GM21717 (cell line): ENCODE data around the gene ZNF629.
A peak's percentile ranks its signal among the peaks of the same experiment; 100 is the strongest.
"Not testable (repeated sequence)": the region's sequence is repeated elsewhere in the genome, so short reads cannot be mapped to it uniquely, and the experiment has no call there.

Source experiments
- ATAC-seq: cut with Tn5 transposase; IDR thresholded peaks from one replicate; pipeline ENCODE4 v1.9.1; 2021; ENCODE audit warnings: mild to moderate bottlenecking, moderate library complexity; ENCODE audit not compliant: unreplicated experiment

ZNF629 gene

DNA sequence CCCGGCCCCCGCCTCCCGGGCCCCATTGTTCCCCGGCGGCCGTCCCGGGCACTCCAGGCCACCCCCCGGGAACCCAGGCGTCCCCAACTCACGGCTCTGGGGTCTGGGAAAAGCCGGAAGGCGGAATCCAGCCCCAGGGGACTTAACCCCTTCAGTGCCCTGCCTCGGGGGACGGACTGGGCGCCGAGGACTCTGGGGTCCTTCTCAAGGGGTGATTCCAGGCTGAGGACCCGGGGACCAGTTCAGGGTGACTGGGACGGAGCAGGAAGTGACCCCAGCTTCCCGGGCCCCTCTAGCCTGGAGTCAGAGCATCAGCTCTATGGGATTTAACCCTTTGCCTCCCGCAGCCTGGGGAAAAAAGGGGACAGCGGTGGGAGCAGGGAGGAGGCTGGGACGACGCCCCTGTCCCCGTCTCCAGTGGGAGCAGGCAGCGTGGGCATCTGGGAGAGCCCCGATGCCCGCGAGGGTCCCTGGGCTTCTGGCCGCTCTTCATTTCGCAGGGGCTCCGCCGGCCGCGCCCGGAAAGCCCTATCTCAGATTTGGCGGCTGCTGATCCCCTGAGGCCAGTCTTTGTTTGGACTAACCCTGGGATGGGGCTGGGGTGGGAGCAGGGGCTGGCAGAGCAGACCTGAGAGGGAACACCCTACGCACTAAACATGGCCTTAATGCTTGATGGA, at the start of gene ZNF629:
TSS of gene ZNF629 (minus strand) at position 270 of the 677 bp plus-strand sequence. CDS start 2,723 bp downstream, outside the sequence.
- no peak for ATAC-seq

DNA sequence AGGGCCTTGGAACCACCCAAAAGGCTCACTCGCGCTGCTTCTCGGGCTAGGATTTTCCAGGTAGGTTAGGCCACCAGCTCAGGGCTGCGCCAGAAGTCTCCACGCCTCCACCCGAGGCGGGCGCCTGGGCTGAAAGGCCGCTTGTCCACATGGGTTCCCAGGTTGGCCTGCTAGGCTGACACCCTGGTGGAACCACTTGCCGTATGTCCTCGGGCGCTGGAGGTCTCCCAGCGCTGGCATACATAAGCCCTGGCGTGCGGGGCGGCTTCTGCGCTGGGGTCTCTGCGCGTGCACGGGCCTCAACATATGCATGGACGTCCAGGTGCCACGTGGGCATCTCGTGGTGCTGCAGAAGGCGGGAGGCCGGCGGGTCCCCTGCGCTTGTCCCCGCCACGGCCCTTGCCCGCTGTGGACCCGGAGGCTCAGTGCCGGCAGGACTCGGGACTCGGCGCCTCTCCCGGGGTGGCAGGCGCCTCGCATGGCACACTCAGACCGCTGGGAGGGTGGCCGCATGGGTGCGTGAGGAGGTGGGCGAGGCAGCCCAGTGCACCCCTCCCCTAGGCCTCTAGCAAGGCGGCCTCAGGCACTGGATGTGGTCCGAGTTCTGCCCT, 47.2 kb upstream of the ZNF629 start:
- ATAC-seq = no peak

DNA sequence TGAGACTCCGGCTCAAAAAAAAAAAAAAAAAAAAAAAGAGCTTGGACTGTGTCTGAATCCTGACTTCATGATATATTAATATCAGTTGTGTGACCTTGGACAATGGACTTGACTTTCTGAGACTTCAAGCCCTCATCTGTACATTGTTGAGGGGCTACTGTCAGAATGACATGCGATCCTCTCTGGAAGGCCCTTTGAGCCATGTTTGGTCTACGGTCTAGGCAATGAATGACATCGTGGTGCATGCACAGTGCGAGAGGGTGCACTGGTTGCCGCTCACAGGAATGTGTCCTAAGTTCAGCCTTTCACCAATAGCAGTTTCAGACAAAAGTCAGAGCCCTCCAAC, 43.0 kb upstream of the ZNF629 start:
- ATAC-seq = no peak

DNA sequence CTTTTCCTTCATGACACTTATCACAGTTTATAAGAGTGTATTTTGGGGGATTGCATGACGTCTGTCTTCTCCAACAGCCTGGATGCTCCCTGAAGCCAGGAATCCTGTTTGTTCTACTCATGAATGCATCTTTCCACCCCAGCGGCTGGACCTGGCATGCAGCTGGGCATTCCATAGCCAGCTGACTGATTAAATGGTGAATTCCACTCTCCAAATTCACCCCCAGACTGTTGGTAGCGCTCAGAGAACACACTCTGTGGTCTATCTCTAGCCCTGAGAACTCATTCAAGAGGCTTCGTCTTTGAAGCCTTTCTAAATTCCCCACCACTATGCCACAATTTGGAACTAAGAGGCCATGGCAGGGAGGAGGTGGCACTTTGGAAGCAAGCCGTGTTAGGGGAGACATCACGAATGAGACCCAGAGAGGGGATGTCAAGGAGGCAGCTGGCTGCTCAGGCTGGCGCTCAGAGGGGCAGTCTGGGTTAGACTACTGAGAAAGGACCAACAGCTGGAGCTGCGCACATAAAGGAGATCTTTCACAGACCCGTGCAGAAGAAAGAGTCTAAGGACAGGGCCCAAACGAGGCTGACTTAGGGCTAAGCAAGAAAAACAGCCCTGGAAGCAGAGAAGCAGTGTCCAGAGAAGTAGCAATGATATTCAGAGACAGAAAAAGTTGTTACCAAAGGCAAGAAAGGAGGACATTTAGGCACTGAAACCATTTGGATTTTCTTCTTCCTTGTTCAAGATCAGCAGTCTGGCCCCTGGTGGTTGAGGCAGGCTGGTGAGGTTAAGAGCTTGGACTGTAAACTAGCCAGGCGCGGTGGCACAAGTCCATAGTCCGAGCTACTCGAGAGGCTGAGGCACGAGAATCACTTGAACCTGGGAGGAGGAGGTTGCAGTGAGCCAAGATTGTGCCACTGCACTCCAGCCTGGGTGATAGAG, 42.4 kb upstream of the ZNF629 start:
- ATAC-seq = no peak

DNA sequence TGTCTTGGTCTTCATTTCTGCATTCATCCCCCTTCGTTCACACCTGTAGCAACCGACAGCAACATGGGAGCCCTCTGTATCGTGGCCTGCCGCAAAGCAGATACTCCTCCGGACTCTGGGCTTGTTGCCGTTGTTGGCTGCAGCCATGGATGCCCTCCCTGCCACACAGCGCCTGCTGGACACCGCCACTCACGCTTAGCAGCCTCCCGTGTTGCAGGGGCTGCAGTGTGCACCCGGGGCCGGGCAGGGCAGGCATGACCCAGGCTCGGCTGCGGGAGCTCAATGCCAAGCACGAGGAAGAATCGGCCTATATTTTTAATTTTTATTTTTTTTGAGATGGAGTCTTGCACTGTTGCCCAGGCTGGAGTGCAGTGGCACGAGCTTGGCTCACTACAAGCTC, 34.9 kb upstream of the ZNF629 start:
- ATAC-seq = no peak

DNA sequence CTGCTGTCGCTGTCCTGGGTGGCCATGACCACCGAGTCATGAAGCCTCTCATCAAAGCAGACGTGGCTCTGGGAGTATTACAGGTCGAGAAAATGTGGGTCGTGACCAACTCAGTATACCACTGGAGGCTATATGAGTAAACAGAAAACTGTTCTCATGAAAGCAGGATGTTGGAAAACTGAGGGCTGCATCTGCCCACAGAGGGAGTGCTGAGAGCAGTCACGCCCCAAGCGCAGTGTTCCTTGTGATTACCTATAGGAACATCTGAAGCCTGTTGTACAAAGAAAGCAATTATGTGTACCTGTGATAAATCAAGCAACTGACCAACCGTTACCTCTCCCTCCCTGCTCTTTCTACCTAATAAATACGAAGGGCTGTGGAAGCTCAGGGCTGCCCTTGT, 34.4 kb upstream of the ZNF629 start:
- ATAC-seq = not testable (repeated sequence)

DNA sequence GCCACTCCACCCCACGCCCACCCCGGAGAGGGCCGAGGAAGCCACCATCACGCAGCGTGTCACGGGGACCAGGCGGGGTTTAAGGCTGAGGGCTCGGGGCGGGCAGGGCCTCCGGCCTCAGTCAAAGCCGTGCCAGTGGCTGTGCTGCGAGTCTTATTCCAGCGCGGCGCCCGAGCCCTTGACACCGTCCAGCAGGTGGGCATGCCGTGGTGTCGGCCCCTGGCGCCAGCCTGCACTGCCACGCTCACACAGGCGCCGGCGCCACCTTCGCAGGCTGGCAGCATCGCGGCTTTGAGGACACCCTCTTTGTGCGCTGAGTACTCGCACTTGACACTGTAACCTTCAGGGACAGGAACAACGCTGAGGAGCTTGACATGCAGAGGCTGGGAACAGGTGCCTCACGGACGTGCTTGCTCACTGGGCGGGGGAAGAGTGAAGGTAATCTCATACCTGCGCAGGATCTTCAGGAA, 34.0 kb upstream of the ZNF629 start:
- ATAC-seq = no peak

DNA sequence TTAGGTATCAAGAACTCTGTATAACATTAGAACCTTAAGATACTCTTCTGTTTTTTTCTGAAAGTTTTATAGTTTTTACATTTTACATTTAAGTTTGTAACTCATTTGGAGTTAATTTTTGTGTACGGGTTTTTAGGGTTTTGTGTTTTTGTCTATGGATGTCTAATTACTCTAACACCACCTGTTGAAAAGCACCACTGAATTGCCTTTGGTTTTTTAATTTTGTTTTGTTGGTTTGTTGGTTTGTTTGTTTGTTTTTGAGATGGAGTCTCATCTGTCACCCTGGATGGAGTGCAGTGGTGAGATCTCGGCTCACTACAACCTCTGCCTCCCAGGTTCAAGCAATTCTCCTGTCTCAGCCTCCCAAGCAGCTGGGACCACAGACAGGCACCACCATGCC, 29.8 kb upstream of the ZNF629 start:
- no peak for ATAC-seq

DNA sequence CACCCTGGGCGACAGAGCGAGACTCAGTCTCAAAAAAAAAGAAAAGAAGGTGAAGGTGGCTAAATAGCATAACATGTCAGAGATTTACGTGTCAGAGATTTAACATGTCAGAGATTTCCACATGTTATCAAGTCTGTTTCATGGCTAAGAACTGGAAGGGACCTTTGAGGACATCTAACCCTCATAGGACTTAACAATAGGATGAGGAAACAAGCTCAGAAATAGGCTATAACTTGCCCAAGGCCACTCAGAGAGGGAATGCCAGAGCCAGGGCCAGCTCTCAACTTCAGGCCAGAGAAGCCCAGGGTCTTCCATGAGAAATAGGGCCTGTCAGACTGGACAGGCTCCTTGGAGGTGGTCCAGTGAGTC, 26.8 kb upstream of the ZNF629 start:
- ATAC-seq = peak; percentile 15

DNA sequence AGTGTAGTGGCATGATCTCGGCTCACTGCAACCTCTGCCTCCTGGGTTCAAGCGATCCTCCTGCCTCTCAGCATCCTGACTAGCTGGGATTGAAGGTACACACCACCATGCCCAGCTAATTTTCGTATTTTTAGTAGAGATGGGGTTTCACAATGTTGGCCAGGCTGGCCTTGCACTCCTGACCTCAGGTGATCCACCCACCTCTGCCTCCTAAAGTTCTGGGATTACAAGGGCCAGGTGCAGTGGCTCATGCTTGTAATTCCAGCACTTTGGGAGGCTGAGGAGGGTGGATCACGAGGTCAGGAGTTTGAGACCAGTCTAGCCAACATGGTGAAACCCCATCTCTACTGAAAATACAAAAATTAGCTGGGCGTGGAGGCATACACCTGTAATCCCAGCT, 22.7 kb upstream of the ZNF629 start:
- ATAC-seq = not testable (repeated sequence)

DNA sequence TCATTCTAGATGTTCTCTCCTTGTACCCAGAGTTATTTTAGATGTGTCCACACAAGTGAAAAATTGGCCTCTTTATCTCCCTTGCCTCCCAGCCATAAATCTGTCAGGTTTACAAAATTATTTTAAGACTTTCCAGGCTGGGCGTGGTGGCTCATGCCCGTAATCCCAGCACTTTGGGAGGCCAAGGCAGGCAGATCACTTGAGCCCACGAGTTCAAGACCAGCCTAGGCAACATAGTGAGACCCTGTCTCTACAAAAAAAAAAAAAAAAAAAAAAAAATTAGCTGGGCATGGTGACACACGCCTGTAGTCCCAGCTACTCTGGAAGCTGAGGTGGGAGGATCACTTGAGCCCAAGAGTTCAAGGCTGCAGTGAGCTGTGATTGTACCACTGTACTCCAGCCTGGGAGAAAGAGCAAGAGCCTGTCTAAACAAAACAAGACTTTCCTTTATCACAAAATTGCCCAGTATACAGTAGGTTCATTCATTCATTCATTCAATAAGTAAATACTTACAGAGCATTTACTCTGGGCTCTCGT, 22.0 kb upstream of the ZNF629 start:
- ATAC-seq = not testable (repeated sequence)

DNA sequence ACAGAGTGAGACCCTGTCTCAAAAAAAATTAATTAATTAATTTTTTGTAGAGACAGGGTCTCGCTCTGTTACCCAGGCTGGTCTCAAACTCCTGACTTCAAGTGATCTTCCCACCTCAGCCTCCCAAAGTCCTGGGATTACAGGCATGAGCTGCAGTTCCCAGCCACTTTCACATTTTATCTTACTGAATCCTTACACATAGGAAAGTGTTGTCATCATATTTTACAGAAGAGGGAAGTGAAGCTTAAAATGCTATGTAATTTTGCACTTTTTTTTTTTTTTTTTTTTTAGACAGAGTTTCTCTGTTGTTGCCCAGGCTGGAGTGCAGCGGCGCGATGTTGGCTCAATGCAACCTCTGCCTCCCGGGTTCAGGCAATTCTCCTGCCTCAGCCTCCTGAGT, 21.1 kb upstream of the ZNF629 start:
- no peak for ATAC-seq

DNA sequence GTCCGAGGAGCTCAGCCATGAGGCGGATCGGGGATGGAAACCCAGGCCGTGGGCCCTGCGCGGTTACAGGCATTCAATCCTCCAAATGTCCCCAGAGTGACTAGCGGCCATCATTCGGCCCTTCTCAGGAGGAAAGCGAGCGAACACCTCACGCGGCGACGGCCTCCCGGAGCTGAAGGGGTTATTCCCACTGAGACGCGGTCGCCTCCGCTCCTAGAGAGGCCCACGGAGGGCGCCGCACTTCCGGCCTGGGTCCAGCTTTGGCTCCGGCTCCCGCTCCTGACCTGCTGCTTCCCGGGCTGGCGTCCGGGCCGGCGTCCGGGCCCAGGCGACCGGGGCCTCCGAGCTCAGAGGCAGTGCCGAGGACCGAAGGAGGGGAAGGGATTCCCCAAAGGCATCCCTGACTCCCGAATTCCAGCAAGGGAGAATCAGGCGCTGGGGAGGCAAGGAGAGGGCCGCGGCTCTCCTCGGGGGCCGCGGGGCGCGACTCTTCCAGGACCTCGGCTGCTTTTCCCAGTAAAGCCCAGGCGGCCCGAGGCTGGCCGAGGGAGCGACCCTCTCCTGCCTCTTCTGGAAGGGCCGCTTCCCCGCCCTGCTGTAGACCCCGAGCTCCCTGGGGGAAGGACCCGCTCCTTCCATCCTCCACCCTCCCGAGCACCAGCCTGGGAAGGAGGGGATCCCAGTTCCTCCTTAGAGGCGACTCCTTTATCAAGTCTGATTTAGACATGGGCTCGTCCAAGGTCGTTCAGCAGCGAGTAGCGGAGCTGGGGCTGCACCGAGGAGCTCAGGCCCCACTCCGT, 18.6 kb upstream of the ZNF629 start:
- no peak for ATAC-seq

DNA sequence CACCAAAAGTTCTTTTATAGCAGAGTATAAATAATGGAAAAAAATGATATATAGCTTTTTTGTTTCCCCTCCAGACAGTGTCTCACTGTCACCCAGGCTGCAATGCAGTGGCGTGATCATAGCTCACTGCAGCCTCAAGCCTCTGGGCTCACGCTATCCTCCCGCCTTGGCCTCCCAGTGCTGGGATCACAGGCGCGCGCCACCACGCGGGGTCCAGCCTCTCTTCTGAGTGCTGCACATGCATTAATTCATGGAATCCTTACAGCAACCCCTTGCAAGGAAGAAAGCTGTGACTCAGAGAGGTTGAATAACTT, 18.0 kb upstream of the ZNF629 start:
- ATAC-seq = no peak

DNA sequence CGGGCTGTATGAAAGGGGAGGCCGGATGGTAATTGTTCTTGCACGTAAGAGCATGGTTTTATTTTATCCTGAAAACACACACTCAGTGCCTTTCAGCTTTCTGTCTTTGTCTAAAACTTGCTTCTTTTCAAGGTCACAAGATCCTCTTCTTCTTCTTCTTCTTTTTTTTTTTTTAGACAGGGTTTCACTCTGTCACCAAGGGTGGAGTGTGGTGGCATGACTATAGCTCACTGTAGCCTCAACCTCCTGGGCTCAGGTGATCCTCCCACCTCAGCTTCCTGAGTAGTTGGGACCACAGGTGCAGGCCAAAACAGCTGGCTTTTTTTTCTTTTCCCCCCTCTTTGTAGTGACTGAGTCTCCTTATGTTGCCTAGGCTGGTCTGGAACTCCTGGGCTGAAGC, 15.9 kb upstream of the ZNF629 start:
- no peak for ATAC-seq

DNA sequence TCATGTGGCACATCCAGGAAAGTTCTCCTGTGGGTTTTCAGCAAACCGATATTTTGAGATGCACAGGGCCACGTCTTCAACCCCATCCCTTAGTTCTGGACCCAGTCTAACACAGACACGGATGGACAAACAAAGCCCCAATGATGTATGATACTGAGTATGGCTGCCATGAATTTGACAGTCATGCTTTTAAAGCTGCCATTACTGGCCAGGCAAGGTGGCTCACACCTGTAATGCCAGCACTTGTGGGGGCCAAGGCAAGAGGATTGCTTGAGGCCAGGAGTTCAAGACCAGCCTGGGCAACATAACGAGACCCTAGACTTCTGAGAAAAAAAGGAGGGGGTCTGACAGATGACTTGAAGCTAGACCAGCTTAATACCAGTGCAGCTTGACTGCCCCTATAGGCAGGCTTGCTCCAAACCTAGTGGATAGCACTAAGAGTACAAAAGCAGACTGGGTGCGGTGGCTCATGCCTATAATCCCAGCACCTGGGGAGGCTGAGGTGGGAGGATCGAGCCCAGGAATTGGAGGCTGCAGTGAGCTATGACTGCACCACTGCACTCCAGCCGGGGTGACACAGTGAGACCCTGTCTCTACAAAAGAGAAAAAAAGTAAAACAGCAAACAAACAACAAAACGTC, 10.8 kb upstream of the ZNF629 start:
- ATAC-seq = no peak

DNA sequence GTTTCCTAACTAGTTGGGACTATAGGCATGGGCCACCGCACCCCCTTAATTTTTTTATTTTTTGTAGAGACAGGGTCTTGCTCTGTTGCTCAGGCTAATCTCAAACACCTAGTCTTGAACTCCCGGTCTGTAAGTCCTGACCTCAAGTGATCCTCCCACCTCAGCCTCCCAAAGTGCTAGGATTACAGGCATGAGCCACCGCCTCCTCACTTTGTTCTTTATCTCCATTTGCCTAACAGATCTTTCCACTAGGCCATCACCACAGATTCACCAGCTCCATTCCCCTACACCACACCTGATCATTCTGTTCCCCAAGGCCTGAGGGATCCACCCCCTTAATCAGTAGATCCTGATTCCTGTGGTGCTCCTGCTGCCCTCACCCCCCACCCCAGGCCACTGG, 7.6 kb upstream of the ZNF629 start:
- ATAC-seq = no peak

DNA sequence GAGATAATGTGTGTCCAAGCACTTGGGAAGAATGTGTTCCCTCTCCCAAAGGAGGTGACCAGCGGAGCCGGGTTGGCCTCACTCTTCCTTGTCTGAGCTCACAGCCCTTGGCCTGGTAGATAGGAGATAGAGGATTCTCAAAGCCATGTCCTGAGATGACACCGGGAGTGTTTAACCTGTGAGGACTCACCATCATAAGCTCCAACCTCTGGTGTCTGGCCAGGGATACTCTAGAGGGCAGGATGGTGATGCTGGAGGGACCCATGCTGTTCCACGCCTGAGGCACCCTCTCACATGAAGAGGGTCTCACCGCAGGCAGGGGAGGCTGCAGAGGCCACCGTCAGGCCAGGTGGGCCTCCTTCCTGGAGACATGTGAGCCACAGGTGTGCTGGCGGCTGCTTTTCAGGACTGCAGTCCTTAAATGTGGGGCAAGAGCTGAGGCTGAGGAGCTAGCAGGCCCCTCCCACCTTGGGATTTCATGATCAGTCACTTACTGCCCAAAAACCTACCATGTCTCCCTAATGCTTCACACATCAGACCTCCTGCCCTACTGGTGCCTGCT, 6.6 kb upstream of the ZNF629 start:
- no peak for ATAC-seq

DNA sequence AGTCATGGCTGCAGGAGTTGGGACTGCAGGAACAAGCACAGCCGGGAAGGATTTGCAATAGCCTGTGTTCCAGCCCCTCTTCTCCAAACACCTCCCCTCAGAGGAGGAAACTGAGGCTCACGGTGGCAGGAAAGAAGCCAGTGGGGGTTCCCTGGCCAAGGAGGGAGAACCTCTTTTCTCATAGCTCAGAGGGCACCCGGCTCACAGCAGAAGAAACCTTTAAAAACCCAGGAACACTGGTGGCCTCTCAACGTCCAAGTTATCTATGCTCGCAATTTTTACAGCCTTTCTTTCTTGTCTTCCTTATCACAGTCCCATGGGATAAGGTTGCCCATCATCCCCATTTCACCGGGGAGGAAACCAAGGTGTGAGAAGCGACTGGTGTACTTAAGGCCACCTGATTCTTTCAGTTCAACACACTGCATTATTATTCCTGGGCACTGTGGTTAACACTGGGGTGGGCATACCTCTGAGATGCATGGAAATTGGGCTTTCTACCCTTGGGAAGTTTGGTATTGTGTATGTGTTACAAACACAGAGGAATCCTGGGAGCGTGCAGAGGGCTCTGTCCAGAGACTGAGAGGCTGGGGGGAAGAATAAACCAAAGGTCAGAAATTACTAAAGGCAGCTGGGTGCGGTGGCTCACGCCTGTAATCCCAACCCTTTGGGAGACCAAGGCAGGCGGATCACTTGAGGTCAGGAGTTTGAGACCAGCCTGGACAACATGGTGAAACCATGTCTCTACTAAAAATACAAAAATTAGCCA, 791 bp upstream of the ZNF629 start:
- no peak for ATAC-seq
